Hematopoietic multipotent progenitor cell treated with erythropoietin and hydrocortisone succinate and interleukin-3 and kit ligand, for 8 days (in vitro differentiated cells): Measurements from ENCODE around the gene FAM53B.

Experiments
- DNase-seq: peaks from one replicate; pipeline ENCODE4 v3.0.0-alpha.2; 2015

The FAM53B gene

GRCh38 chr10:124694481-124695220 is 49.5 kb downstream of the FAM53B start:
- DNase-seq, result no peak

DNA sequence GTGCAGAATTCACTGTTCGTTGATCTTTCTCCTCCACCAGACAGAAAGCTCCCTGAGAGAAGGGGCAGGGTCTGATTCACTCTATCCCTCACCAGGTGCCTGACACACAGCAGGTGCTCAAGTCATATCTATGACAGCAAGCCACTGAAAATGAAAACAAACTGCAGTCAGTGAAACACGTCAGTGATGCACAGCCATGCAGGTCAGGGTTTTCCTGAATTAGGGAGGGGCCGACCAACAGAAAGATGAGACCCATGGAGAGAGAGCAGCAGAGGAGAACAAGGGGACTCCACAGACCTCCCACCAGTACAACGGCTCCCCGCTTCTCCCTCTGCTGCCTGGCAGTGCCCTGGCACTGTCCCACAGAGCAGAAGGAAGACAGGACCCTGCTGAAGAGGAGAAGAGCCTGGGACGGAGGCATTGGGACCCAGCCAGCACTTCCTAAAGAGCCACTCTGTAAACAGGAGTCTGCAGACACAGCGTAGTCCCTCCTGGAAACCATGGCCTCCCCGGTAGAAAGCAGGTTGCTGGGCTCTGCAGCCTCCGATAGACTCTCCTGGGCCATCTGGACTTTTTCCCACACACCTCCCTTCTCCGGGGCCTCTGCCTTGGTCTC is 50.3 kb downstream of the FAM53B start:
- no peak for DNase-seq

- peak; percentile 53 for DNase-seq
Measured at GRCh38 chr10:124693396-124693795, 50.8 kb downstream of the FAM53B start.

- peak; percentile 70 for DNase-seq
Measured at GRCh38 chr10:124692100-124692446, 52.1 kb downstream of the FAM53B start.

DNA sequence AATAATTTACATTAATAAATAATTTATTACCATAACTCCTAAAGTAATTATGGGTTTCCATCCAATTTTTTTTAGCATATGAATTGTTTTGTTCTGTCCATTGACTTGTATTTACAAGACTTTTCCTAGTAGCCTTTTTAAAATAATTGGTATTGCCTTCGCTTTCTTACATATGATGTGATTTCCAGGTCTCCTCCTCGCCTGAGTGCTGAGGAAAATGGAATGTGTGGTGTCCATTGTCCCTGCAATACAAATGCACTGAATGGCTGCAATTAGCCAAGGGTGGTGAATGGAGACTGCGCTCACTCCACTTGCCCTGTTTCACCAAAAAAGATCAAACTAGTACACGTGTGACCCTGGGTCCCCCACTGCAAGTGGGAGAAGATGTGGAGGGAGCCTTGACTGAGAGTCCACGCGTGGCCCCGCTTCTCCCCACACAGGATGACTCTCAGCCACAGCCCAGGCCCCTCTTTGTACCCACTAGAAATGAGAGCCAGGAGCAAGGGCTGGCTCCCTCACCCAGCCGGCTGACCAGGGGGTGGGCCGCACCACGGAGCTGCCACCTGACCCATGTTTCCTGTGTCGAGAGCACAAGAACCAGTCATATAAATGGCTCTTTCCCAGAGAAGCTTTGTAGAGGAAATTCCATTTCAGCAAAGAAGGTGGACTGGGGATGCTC is 52.6 kb downstream of the FAM53B start:
- DNase-seq, result no peak

DNA sequence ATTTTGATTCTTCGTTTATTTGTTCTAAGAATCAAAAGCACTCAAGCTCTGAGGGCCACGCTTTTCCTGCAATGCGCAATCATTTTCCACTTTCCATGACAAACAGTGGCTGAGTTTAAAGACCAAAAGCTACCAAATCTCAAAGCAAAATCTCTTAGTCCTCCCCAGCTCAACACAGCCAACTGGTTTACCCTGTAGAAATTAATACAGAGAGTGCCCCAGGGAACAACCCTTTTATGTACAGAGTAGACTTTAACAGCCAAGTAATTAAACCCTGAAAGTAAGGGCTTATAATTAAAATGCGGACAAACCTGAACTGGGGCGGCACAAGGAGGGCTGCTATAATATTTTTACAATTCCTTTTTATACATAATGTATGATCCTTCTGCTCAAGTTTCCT is 53.2 kb downstream of the FAM53B start:
- no peak for DNase-seq

DNA sequence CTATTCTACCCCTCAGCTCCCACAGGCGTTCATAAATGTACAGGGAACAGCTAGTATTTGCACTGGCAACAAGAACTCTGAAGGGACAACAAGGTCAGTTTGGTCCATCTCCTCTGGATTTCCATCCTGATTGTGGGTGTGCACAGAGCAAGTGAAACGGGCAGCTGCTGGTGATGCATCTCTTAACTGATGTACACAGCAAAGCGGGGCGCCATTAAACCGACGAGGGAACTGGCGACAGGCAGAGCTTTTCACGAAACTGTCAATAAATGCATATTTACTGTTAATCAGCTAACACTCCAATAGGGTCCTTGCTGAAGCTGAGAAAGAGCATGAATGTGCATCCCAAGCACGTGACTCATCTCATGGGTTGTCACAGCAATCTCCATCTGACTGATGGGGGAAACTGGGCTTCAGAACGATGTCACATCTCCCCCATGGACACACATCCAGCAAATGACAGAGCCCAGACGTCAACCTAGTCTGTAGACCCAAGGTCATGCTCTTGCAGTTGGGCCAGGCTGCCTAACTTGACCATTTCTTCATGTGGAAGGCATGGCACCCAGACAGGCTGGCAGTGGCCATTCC is 54.2 kb downstream of the FAM53B start:
- DNase-seq, result no peak

GRCh38 chr10:124688889-124689670 is 55.1 kb downstream of the FAM53B start:
- peak; percentile 75 for DNase-seq

- DNase-seq, result no peak
Measured at GRCh38 chr10:124688386-124688785, 55.8 kb downstream of the FAM53B start.

DNA sequence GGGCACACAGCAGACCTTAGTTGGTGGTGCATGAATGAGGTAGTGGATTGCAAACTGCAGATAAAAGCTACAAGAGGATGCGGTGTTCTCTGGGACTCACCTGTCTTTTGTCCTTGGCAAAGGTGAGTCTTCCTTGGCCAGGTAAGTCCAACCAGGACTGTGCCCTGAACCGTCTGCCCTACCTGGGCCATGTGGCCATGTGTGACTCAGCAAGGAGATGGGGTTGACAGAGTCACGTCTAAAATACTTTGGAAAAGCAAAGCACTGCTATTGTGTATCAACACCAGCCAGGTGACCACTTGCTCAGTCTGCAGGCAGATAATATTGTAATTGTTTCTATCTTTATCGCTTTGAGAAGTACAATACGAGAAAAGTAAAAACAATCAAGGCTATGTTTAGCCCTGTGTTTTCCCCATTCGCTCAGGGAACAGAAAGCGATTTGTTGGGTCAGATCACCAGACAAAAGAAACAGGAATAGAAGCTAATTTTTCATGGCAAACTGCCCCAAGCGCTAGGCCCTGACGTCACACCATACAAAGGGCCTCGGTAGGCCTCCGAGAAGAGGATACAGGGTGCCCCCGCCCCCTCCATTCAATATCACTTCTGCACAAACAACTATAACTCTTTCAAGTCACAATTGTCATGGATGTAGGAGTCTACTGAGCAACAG is 57.3 kb downstream of the FAM53B start:
- no peak for DNase-seq

GRCh38 chr10:124685261-124685660 is 58.9 kb downstream of the FAM53B start:
- no peak for DNase-seq

DNA sequence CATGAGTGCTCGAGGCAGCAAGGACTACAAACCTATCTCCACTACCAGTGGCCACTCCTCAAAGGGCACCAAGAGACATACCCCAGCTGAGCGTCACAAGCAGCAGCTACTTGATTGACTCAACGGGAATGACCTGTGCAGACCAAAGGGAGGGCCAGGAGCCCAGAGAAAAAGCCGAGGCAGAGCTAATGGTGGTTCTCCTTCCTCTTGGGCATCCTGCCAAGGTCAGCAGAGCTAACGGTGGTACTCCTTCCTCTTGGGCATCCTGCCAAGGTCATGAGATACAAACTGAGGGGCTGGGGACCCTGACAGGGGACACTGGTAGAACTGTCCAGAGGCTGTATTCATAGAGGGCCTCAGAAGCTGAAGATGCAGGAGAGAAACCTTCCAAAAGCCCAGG is 60.4 kb downstream of the FAM53B start:
- no peak for DNase-seq

DNA sequence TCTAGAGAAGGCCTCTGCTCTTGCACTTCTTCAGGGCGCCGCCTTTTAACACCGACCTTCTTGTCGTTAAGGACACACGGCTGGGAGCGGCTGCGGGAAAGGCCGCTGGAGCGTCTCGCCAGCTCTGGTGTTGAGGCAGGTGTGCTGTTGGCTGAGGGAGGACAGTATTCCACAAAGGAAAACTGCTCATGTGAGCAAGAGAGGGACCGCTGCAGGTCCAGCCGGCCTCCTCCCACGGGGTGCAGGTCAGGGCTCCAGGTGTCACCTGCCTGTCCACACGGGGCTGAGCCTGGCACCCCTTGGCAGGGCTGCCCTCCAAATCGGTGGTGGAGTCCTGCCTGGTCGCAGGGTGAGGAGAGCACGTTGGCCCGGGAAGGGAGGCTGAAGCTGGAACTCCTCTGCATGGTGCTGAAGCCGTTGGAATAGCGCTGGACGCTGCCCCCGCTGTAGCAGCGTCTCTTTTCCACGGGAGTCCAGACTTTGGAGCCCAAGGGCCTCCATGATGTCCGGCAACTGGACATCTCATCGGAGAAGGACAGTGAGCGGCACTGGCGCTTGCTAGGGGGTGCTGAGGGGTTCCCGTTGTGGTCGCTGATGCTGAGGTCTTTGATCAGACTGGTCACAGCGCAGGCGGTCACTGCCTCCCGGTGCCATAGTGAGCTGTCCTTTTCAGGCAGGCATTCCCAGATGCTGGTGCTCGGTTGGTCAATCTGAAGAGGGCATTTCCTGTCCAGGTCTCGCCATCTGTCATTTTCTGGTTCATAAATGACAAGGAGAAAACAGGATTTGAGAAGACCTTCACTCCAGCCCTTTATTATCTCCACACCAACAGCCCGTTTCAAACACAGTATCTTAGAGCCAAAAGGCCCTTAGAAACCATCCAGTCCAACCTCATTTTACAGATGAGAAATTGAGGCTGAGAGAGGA is 62.3 kb downstream of the FAM53B start:
- DNase-seq, result no peak

DNA sequence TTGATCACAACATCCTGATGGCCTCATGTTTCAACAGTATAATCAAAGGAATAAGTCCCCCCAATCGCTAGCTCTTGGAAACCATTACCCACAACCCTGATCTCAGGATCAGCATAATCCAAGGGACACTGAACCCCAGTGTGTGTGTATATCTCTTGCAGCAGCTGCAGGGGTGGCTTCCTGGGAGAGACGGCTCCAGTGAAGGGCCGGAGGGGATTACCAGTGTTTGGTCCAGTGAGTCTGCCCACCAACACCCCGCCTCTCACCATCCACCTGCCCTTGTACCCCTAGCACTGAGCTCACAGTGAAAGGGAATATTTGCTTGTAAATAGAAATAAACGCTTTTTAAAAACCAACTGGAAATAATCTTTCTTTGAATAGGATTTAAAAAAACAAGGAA is 63.1 kb downstream of the FAM53B start:
- DNase-seq, result no peak

DNA sequence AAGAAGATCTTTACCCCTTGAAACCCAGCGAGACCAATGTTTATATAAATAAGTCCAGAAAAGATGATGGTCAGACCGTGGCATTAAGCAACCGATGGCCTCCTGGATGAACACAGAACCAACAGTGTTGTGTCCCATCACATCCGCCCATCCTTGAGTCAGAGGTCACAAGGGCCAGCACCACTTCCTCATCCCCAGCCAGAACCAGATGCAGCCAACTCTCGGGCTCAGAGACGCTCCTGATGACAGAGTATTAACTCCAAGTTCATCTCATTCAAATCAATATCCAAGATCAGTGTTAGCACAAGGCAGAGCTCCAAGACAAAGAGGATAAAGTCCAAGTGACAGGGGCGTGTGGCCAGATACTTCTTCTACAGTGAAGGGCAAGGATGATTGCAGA is 63.5 kb downstream of the FAM53B start:
- no peak for DNase-seq

DNA sequence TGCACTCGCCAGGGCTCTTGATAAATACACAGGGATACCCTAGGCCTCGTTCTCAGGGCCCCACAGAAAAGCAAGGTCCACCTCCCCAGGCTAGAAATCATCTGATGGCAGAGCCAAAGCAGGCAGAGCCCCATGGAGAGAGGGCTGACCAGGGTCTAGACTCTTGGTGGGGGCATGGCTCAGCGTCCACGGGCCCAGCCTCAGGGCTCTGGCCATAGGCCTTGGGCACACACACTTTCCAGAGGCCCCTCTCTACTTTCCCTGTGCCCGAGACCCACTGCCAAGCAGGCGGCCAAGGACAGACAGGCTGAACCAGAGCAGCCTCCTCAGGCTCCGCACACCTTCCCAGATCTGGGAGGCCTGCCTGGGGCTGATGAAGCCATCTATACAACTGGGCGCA is 64.8 kb downstream of the FAM53B start:
- no peak for DNase-seq

DNA sequence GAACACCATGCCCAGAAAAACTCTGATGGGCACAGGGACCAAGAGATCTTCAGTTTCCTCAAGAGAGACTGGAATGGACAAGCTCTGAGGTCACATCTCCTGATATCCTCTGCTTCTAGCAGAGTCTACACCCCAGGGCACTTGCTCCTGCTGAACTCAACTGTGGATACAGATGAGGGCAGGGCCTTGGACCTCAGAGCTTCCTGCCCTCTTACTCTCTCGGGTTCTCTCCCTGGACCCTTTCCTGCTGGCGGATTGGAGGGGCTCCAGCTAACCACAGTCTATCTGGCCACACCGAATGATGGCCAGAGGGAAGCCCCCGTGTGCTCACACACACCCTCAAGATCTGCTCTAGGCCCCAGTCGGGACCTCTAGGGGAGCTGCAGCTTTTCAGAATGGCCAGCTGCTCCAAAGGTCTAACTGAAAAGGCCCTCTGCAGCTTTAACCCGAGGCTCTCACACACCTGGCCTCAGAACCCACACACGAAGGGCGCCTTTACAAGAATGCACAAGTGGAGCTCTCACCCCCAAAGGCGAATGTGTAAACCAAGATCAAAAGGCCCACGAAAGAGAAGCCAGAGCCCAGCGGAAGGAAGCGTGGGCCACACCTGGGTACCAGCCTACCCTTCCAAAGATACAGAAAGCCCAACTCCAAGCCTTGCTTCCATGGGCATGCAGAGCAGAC is 65.5 kb downstream of the FAM53B start:
- DNase-seq, result no peak

DNA sequence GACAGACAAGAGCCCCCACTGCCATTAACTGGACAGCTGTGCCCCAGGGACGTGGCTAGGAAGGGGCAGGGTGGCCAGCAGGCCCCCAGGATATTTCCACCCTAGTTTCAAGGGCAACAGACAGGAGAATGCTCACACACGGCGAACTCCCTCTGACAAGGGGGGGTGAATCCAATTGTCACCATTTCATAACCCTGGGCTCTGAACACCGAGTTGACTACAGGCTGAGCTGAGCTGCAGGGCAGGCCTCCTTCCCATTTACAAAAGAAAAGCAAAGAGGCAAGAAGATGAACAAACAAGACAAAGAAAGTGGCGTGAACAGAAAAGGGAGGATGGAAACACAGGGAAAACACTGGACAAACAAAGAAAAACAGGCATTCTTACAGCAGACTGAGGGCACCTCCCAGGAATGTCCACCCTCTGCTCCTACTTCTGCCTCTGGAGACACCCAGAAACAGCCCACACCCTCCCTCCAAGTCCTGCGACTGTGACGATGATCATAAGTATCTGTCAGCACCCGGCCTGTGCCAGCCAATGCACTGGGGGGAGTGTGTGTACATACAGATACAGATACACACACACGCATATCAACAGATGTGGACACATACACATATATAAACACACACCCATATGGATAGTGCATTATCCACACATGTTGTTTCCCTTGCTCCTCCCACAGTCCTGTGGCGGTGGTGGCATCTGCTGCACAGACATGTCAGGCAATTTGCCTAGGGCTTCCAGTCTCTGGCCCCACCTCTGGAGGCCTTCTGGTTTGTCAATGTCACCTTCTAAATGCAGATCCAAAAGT is 66.2 kb downstream of the FAM53B start:
- peak; percentile 81 for DNase-seq

GRCh38 chr10:124677293-124677699 is 66.9 kb downstream of the FAM53B start:
- DNase-seq, result no peak
